Pulmonary artery endothelial cell (primary cell): ENCODE results near the gene SAMD7. TPM values are rescaled to one million over a fixed set of nuclear protein-coding genes. Genes with fewer than 3 reads are reported as not detected.

Experiments used
- DNase-seq: peaks from one replicate; pipeline ENCODE4 v3.0.0-alpha.2; 2011; ENCODE audit warnings: low read depth, low spot score
- total RNA-seq: library from RNA; depleted of rRNA; stranded (reverse); fragments of >200 nt; gene quantifications from 2 replicates; pipeline ENCODE4 v1.2.3, GENCODE V29; 2014

The SAMD7 gene, protein sequence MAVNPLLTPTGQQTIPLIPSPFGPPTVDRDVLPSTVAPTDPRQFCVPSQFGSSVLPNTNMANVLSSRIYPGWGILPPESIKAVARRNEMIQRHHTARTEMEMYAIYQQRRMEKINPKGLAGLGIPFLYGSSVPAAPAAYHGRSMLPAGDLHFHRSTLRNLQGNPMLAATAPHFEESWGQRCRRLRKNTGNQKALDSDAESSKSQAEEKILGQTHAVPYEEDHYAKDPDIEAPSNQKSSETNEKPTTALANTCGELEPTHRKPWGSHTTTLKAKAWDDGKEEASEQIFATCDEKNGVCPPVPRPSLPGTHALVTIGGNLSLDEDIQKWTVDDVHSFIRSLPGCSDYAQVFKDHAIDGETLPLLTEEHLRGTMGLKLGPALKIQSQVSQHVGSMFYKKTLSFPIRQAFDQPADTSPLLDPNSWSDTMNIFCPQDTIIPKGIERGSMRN
- total RNA-seq = not detected in 2 replicates

DNA sequence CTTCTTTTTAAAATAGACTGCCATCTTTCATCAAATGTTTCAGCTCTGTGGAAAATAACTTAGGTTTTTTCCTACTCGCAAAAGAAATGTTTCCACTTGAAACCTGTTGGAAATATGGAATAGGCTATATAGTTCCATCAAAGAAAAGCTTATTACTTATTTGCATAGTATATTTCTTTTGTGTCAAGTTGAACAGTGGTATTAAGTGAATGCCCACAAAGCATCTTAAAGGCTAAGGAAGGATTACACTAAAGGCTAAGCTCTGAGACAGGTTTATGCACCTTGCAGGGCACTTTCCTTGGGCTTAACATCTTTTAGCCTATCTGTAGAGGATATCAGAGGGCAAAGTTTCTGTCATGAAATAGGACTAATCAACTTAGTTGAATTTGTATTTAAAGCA is at the start of gene SAMD7:
Gene SAMD7 (plus strand): TSS at position 301 of the 400 bp plus-strand sequence. CDS start 7,927 bp downstream, outside the sequence.
- no peak for DNase-seq

DNA sequence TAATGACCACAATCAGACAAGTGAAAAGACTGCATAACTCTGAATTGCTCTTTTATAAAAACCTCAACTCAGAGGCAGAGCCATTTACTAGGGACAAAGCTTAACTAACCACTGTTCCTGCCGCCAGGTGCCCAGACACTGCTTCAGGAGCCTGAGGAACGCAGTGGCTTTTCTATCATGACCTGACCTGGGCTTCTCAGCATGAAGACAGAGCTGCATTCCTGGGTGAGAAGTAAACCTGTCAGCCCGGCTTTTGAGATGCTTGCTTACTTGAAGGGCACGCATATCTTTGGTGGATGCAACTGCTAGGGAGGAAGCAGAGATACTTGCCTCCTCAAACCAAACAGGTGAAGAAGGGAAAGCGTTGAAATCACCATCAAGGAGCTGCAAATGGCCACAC is 49.5 kb upstream of the SAMD7 start:
- no peak for DNase-seq

DNA sequence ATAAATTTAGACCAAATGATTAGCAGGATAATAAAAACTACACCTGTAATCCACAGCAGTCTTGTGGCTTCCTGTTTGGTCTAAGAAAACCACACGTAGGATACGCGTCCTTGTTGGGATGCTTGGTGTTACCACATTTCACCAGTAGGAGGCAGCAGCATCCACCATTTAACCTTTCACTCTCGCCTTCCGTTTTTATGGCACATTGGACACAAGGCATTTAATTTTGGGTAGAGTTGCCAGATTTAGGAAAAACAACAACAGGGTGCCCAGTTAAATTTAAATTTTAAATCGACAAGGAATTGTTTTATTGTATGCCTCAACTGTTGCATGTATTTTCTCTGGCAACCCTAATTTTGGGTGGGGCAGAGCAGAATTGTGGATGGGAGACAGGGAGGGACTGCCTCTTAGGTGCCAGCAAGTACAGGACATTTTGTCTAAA is 47.9 kb upstream of the SAMD7 start:
- peak; percentile 20 for DNase-seq

DNA sequence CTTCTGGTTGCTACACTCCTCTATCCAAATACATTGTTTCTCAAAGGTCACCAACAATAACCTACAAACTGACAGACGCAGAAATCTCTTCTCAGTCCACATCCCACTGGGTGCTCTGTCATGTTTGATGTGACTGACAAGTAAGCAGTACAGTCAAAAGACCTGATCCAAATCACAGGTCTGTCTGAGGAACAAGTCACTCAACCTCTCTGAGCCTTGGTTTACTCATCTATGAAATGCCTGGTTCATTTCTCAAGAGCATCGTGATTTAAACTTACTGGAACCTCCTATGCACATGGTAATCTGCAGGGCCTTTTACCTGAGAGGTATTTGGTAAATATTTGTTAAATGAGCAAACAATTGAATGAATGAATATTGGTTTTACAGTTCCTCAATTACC is 47.1 kb upstream of the SAMD7 start:
- DNase-seq = no peak

DNA sequence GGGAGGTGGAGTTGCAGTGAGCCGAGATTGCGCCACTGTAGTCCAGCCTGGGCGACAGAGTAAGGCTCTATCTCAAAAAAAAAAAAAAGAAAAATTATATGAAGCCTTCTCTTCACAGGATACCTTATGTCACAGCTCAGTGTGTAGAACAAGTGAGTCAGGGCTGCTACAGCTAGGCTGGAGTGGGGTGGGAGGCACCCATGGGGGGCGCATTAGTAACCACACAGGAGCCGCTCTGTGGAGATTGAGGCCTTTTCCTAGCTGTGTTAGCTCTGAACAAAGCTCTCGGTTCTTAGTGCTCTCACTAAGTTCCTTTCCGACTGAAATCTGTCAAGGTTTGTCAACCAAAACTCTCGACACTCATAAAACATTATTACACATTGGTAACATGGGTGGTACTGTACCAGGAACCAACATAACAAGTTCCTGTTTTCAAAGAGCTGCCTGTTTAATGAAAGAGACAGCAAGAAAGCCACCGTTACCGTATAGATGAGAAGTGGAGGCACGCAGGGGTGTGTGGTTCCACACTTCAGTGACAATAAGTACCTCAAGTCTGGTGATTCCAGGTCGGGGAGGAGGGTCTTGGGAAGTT is 46.1 kb upstream of the SAMD7 start:
- DNase-seq = no peak

DNA sequence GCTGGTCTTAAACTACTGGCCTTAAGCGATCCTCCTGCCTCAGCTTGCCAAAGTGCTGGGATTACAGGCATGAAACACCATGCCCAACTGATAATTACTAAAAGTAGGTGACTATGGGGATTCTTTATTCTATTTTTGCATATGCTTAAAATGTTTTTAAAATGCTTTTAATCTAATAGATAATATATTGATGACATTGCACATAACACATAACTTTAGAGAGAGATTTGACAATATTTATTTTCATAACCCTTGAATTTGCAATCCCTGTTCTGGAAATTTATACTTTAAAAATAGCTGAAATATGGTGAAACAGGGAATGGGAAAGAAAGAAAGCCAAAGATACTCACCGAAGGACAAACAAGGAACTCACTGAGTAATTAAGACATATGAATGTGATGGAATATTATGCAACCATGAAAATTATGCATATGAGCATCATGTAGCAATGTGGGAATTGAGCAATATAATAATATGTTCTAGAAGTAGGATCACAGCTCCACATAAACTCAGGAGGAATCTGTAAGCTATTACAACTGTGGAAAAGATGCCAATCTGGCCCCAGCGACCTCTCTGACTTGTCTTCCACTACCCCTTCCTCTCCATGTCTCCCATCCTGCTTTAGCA is 43.7 kb upstream of the SAMD7 start:
- DNase-seq = no peak

DNA sequence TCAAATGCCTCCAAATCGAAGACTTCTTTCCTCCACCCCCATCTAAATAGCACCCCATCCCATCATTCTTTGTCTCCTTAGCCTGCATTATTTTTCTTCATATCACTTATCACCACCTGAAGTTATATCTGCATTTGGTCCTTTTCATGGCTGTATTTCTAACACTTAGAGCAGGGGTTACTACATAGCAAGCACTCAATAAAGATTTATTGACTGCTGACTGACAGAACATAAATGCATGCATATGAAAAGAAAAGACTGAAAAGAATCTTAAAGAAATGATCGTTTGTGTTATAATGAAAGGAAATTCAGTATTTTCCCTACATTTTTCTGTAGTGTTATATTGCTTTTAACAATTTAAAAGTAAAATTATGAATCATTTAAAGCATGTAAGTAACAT is 43.0 kb upstream of the SAMD7 start:
- DNase-seq = no peak

DNA sequence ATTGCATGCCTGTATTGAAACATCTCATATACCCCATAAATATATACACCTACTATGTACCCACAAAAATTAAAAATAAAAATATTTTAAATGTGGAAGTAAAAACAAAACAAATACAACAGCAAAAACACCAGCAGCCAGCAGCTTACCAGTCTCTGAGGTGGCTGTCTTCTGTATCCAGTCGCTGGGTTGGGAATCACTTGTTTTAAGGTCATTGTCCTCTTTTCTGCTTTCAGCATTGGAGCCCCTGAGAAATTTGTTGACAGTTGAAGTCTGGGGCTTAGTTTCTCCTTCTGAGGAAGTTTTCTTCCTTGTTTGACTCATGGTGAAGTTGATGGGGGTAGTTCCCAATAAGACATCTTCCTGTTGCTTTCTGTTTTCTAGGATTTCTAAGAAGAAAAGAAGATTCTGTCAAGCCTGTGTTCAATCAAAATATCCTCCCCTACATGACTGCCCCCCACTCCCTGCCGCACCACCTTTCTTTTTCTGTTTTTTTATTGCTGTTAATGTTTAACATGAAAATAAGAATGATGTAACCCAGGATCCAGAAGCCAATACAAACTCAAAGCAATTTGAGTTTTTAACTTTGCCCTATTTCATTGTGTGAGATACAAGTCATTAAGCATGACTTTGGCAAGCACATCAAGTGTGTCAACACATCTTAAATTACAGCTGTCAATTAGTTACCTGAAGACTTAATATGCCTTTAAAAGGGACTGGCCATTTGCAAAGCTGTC is 41.7 kb upstream of the SAMD7 start, which contains the start of gene LRRC31:
Gene LRRC31 (minus strand): TSS at position 452 of the 737 bp plus-strand sequence. CDS start 128 bp downstream, at position 324.
- no peak for DNase-seq

DNA sequence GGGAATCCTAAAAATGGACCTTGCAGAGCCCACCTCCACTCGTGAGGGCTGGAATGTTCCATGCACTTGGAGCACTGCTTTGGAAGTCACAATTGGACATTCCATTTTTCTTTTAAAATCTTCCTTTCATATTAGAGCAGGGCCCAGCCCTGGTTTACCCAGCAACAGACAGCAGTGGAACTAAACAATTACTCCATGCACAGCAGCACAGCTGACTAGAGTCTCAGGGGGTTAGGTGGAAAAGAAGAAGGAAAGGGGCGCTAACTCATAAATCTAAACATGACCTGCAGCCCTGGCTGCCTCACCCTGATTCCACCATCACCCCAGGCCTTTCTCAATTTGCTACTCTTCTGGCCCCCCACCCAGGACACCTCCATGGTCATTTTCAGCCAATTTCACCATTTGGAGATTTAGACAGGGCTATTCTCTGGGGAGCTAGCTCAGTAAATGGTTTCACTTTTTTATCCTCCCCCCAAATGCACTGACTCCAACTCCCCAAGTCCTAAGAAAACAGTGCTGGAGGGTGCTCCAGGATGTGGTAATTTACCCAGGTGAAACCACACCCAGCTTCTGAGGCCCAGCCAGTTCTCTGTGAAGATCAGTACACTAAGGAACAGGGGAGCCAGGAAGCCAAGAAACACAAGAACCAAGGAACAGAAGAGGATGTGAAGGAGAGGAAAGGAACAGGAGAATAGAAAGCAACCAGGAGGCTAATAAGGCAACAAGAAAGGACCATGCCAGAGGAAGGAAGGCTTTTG is 40.1 kb upstream of the SAMD7 start:
- no peak for DNase-seq

DNA sequence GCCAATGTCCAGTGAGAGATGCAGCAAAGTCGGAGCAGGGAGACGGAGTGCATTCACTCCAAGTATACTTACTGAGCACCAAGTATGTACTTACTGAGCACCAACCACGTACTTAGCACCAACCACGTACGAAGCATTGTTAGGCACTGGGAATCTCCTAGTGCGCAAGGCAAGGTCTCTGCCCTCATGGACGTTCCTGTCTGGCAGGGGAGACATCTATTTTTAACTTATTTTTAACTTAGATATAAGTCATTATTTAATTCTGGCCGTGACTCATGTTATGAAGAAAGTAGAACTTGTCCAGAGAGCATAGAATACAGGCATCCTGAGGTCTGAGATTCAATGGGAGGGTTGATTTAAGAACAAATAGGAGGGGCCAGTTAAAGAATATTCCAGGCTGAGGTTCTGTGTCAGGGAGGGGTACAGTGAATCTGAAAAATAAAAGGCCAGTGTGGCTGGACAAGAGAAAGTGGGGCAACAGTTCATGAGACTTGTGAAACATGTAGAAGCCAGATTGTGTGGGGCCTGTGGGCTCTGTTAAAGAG is 32.3 kb upstream of the SAMD7 start:
- no peak for DNase-seq

DNA sequence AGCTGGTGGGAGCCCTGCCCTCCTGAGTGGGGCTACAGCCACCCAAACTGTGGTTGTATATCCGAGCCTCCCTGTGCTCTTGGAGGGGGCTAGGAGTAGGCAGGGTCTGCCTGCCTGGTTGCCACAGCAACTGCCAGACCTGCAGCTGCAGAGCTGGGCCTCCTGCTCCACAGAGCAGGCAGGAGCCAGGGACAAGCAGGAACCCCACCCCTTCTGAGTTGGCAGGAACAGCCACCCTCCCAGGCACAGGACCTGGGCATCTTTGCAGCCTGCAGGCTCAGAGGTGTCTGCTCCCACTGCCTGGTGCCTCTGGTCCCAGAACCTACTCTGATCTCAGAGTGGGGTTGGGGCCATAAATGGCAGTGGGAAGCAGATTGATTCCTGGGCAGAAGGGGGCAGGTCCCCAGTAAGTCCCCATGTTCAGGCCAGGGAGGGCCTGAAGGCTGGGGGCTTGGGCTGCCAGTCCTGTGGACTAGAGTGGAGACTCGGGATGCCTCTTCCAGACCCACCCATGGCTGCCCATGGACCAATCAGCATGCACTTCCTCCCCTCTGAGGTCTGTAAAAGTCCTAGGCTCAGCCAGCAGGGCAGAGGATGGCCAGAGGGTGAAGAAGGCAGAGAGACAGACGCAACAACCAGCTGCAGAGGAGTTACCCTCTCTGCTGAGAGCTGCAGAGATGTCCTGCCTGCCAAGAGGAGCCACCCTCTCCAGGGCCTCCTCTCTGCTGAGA is 31.4 kb upstream of the SAMD7 start:
- no peak for DNase-seq

DNA sequence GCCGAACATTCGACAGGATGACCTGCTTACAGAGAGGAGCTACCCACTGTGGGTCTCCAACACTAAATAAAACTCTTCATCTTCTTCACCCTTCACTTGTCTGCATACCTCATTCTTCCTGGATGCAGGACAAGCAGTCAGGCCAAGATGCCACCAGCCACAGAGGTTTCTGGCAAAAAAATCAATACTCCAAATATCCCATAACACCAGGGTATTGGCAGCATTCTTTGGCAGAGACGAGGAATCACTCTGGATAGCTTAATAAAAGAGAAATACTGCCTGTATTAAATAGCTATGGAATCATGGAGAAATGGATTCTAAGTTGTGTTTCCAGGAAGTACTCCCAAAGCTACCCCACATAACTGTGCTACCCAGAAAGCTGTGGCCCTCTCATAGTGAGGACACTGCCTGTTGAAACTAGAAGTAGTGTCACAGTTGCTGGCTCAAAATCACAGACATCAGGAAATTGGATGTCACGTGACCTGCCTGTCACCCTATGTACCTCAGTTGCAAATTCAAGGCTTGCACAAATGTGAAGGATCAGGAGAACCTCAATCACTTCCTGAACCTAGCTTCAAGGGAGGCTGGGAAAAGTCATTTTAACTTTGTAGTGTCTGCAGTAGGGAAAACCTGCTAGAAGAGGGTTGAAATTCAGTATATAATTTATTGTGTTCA is 30.7 kb upstream of the SAMD7 start:
- no peak for DNase-seq

DNA sequence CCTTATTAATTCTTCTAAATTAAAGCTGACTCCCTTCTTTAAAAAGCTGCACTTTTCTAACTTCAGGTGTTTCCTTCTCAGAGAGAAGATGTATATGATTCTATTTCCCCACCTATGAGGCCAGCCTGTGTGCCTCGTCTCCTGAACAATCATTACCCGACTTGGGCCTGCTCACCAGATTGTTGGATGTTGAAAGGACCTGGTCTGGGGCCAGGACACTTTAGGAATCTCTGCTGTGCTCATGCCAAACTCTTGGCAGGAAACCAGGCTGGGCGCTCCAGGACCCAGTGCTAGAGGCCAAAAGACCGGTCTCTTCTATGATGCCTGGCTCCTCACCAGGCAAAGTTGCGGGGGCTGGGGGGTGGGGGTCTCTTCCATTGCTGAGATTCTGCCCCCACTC is 24.7 kb upstream of the SAMD7 start:
- no peak for DNase-seq

DNA sequence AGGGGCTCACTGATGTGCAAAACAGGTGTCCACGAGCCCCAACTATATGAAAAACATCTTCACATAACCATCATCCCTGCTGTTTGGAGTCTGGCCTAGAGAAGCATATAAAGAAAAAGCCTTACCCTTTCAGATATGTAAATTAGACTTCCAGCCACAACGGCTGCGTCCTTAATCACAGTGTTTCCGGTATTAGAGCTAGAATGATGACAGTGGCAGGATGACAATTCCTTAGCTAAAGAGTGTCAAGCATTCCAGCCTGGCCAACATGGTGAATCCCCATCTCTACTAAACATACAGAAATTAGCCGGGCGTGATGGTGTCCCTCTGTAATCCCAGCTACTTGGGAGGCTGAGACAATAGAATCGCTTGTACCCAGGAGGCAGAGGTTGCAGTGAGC is 19.5 kb upstream of the SAMD7 start:
- DNase-seq = no peak

DNA sequence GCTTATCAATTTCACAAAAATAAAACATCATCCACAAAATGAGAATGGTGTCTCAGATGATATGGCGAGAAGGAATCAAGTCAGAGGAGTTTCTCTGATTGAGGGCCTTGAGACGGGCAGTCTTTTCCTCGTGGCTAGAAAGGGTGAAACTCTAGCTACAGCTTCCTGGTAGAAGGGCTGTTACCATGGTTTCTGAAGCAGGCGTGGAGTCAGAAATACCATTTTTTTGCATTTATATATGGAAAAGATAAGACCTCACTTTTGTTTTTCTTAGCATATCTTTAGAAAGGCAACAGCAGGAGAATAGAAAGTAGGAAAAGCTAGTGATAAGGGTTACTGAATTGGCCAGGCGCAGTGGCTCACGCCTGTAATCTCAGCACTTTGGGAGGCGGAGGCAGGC is 17.3 kb upstream of the SAMD7 start:
- no peak for DNase-seq

DNA sequence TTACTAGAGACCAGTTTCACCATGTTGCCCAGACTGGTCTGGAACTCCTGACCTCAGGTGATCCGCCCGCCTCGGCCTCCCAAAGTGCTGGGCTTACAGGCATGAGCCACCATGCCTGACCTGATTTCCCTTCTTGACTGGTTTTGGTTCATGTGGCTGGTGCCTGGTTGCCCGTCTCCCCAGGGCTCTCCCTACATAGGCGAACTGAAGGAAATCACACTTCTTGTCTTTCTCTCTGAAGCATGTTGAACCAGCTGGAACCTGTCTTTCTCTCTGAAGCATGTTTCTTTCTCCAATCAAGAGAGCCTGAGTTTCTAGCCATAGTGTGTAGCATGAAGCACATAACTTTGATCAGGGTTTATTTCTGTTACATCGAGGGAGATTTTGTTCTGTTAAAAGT is 16.3 kb upstream of the SAMD7 start:
- no peak for DNase-seq

DNA sequence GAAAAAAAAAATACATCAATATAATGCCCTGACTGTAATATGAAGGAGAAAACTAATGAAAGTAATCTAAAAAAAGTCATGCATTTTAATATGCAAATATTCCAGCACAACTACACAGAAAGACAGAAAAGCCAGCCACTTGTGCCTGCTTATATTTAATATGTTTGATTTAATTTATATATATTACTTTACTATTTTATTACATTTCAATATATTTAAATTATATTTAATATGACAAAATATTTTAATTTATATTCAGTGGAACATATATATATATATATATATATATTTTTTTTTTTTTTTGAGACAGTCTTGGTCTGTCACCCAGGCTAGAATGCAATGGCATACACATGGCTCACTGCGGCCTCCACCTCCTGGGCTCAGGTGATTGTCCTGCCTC is 14.1 kb upstream of the SAMD7 start:
- no peak for DNase-seq

DNA sequence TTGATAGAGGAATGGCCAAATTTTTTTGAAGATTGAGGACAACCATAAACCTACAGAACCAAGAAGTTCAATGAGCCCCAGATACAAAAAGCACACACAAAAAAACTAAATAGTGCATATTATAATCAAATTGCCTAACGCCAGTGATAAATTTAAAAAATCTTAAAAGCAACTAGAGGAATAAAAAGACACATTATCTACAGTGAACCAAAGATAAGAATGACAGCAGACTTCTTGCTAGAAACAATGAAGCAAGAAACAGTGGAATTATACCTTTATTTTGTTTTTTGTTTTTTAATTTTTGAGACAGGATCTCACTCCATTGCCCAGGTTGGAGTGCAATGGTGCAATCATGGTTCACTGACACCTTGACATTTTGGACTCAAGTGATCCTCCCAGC is 9.9 kb upstream of the SAMD7 start:
- no peak for DNase-seq

DNA sequence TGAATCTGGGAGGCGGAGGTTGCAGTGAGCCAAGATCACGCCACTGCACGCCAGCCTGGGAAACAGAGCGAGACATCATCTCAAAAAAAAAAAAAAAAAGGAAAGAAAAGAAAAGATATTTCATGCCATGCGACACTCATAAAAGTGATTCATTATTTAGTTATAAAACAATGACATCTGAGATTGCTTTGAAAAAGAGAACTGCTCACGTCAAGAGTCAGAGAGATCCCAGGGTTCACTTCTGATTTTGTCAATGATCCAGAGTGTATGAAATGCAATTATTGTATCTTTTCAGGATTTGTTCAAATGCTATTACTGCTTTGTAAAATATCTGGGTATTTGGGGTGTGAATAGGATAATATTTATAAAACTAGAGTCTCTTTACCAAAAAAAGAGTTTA is 6.0 kb upstream of the SAMD7 start:
- DNase-seq = no peak
